NCI-H460 (cell line): Measurements from ENCODE around the gene ANK3. TPM values are rescaled to one million over a fixed set of nuclear protein-coding genes. Genes with fewer than 3 reads are reported as not detected.

Source experiments
- DNase-seq: peaks from one replicate; pipeline ENCODE4 v3.0.0-alpha.2; 2016; ENCODE audit warnings: low read depth; ENCODE audit errors: extremely low read depth
- total RNA-seq: library from RNA; depleted of rRNA; stranded (reverse); fragments of >200 nt; shearing (Covaris generic); gene quantifications from 2 replicates; pipeline ENCODE4 v1.2.3, GENCODE V29; 2014

The ANK3 gene
- total RNA-seq, 1 experiment from 2014 or later: 65.7 TPM

DNA sequence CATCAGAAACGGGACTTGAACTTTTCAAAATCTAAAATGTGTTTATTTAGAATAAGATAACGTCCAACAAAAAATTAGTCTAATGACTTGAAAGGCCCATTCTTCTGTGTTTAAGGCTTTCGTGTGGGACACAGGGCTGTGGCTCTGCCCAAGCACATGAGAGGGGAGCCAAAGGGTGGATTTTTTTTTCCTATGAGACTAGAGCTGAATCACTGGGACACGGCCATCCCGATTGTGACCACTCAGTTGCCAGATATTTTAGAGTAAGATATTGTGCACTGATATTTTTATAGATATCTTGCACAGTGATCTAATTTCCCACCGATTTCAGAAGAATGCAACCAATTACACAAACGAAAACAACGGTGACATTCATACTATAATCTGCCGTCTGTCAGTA, 99.9 kb downstream of the ANK3 start:
- DNase-seq: no peak

DNA sequence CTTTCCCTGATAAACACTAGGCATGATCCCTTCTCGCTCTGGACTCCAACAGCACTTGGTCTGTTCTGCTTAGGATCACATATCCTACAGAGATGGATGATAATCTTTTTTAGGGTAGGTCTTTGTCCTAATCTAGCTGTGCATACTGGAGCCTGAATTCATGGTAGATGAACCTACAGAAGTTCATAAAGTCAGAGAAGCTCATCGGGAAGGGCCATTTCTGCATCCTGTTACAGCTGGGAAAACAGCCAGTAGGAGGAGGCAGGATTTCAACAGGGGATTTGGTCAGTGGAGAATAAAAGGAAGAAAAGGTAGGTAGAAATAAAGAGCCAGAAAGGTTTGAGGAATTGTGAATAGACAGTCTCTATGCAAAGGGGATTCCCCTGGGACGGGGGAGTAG, 101.4 kb downstream of the ANK3 start:
- DNase-seq: no peak

DNA sequence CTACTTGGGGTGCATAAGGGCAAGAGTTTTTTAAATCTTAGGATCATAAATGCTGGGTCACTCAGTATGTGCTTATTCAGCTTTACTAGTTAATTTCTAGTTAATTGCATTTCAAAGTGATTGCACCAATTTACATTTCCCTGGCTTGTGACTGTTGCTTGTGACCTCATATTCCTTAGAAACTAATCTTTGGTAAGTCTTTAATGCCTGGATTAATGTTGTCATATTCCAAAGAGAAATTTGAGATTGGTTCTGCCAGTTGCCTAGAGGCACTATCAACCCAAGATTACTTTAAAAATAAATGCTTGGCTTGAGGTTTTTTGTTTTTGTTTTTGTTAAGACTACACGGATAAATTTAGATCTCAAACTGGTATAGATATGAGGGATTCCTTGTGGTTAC, 103.1 kb downstream of the ANK3 start:
- no peak for DNase-seq

GRCh38 chr10:60283397-60283796, 106.3 kb downstream of the ANK3 start:
- DNase-seq: no peak

DNA sequence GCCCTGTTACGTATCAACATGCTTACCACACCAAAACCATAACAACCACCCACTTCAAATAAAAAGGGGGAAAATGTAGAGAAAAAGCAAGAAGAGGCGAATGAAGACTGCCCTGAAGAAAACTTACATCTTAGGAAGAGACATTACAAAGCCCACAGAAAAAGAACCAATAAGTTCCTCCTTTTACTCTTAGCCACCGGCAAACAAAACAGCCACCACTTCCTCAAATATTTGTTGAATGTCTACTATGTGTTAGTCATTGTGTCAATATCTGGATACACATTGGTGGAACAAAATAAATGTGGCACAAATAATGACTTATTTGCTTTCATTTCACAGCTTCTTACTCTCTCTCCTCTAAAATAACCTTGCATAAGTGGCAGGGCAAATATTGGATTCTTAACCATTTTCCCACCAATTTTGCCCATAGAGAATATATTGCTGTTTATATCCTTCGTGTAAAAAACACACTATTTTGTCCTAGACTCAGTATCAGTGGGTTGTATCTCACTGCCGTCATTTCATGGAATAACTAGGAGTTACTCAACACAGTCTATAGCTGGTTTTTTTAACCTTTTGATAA, 106.8 kb downstream of the ANK3 start:
- peak; percentile 75 for DNase-seq

GRCh38 chr10:60281792-60282353, 107.8 kb downstream of the ANK3 start:
- no peak for DNase-seq

DNA sequence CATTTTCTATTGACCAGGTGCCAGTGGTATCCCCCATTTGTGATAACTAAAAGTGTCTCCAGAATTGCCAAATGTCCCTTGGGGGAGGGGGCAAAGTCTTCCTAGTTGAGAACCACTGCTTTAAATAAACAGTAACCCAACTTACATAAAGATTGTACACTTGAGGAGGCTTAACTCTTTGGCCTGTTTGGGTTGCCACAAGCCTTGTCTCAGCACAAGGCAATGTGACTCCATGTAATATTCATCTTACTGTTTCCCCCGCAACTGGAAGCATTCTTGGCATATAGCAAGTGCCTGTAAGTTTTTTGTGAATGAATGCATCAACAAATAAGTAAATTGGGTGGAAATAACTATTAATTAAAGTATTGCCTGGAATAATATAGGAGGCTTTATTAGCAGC, 108.3 kb downstream of the ANK3 start:
- no peak for DNase-seq

GRCh38 chr10:60280475-60280874, 109.2 kb downstream of the ANK3 start:
- no peak for DNase-seq

DNA sequence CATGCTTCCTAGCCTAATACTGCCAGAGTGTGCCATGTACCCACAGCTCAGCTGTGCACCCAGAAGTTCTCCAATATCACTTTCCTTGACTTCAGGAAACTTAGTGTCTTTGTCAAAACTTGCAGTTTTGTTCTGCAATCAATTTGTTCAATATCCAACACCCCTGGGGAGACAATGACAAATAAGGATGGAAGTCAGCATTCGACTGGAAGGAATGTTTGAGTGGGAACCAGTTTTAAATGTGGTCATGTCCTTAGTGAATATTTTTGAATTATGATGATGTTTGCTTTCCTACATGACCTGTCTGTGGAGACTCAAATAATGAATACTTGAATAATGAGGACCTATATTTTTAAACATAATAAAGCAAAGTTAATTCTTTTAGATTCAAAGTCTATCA, 112.0 kb downstream of the ANK3 start:
- DNase-seq: no peak

DNA sequence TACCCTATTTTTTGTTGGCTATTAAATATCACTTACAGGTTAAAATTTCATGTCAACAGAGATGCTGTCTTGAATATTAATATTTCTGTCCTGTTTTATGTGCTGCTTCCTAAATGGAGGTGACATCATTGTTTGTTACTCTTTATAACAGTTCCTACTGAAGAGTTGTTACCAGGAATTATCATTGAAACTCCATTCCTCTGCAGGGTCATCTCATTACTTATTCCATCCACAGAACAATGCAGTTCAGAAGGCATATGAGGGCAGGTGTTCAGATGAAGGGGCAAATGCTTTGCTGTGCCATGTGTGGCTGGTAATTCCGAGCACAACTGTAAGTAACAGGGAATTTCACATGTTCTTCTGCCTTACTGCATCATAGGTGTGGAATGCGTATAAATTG, 113.4 kb downstream of the ANK3 start:
- no peak for DNase-seq

DNA sequence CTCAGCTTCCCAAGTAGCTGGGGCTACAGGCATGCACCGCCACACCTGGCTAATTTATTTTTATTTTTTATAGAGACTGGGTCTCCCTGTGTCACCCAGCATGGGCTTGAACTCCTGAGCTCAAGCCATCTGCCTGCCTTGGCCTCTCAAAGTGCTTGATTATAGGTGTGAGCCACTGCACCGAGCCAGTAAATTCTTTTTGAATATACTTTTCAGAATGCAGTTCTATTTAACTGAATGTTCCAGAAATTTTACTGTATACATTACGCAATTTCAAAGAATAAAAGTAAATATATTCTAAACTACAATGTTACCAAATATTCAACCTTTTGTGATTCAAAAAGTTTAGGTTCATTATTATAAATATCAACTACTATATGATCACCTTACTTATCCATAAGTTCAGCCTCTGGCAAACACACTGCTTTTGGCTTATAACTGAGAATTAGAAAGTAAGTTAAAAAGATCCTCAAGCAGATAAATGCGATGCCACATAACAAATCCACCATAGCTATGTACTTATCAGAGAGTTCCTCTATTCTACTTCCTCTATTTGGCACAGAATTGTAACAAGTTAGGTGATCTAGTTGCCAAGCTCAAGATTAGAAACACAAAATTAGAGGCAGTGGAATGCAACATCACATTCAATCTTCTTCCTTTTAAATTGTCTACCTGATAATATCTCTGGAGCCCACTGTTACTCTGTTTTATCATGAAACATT, 118.2 kb downstream of the ANK3 start:
- no peak for DNase-seq

DNA sequence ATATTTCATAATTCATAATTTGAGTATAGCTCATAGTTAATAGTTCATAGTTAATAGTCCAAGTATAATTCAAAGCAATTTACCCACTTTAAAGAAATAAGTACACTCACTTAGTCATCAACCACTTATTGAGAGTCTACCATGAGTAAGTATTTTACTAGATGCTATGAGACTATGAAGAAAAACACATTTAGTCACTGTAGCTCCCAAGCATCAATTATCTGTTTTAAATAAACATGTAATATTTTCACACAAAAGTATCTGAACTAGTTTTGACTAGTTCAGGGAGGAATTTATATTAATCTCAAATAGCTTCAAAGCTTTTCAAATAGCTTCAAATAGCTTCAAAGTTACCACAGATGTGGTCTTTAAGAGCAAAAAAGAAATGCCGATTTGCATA, 119.2 kb downstream of the ANK3 start:
- no peak for DNase-seq

GRCh38 chr10:60267802-60268201, 121.9 kb downstream of the ANK3 start:
- DNase-seq: no peak

GRCh38 chr10:60266513-60266912, 123.2 kb downstream of the ANK3 start:
- no peak for DNase-seq

DNA sequence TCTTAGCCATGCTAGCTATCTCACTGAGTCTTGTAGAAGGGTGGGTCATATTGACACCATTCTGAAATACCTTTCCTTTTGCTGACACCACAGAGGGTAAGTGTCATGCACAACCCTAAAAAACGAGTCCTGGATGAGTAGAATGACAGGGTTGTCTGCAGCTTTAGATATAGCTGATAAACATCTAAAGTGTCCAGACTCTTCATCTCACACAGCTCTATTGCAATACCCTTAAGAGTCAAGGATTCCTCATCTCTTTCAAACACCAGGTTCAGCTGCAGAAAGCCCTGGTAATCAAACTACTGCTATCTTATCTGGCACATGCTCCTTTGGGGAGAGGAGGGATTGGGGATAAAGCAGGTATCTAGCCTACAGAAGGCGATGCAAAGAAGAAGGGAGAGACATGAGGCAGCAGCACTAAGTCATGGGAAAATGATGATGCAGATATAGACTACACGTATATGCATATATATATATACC, 127.0 kb downstream of the ANK3 start:
- DNase-seq: no peak

DNA sequence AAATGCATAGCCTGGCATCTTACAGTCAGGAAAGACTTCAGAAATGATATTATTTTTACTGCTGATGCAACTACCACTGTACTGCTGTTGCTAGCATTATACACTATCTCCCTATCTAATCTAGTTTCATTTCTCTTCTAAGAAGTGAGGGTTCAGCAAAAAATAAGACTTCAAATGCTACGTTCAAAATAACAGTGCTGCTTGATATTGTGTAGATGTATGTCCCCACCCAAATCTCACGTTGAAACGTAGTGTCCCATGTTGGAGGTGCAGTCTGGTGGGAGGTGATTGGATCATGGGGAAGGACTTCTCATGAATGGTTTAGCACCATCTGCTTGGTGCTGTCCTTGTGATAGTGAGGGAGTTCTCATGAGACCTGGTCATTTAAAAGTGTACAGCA, 129.4 kb downstream of the ANK3 start:
- no peak for DNase-seq

DNA sequence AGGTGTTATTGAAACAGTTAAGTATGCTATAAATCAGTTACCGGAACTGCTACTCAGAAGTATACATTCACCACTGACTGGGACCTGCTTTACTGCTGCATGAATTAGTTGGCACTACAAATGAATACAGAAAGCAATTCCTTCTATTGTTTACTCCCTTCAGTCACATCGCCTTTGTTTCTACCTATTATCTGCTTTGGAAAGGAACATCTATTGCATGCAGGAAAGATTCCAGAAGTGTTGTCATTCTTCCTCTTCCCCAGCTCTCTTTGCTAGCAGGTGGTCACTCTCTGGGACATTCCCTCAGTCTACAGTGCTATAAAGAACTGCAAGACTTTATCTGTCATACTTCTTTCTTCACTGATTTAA, 131.3 kb downstream of the ANK3 start:
- no peak for DNase-seq

- DNase-seq: no peak
Observed at GRCh38 chr10:60257767-60258428, 131.8 kb downstream of the ANK3 start.

GRCh38 chr10:60254776-60255175, 134.9 kb downstream of the ANK3 start:
- DNase-seq: no peak

DNA sequence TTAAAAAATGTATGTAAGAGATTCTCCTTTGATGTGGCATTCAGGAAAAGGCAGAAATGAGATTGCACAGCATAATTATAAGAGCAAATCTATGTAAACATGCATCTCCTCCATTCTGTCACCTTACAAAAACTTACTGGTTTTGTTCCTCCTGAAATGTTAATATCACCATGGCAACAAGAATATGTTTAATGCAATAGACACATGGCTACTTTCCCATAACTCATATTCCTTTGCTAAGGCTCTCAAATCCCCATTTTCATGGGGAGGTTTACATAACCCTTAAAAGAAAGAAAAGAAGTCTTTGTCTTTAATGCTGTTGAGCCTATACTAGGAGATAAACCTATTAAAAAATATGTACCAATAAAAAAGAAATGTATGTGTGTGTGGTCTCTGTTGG, 136.2 kb downstream of the ANK3 start:
- no peak for DNase-seq

DNA sequence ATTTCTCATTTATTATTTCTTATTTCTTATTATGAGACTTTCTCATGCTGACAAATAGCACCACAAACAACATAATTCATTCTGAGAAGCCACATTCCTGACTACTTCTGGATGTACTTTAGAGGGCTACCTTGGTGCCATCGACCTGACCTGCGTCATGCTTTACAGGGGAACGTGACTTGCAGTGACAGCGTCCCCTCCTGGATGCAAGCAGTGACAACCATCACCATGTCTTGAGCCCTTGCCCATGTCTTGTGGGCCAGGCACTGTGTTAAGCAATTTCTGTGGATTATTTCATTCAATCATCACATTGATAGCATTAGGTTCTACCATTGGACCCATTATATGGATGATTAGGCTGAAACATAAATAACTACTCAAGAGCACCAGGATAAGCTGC, 137.0 kb downstream of the ANK3 start:
- DNase-seq: no peak

GRCh38 chr10:60246382-60246781, 143.3 kb downstream of the ANK3 start:
- DNase-seq: no peak
